ENCODE data around the gene LGR4.
"Not testable (repeated sequence)": the region's sequence is repeated elsewhere in the genome, so short reads cannot be mapped to it uniquely, and the experiment has no call there.

The LGR4 gene

GRCh38 chr11:27370374-27370773 is 102.2 kb downstream of the LGR4 start:
- no peak for DNase-seq

DNA sequence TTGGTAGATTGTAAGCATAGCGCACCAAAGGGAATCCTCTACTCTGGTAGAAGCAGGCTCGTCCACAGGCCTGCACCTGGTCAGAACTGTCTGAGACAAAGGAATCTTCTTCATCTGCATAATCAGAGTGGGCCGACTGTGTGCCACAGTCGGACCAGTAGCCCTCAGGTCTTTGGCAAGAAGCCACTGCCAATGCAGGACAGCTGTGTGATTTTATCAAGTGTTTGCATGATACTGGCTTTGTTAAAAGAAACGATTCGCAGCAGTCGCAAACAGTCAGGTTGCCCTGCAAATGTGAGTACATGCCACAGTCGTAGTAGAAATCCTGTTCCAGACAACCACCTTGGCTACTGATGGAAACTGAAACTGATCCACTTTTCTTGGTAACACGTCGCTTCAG is 104.7 kb downstream of the LGR4 start:
- DNase-seq: no peak

DNA sequence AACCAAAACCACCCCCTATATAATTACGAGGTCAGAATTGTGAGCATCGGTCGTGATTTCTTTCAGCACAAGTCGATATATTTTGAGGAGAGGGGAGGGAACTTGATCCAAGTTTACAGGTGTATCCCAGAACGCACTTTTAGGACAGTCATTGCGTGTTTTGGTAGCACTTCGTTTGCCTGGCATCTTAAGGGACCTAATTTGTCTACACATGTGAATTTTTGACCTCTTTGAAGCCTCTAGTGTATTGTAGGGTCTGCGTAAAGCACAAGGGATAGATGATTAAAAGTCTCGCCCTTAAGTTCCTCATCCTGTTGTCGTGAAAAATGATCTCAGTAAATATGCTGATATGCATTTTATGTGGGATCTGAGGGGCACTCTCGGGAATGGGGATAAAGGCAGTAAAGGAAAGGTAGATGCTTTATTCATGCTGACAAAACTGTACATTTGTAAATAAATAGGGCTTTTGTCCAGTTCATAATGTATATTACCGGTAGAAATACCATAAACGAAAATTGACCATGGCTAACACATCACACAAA is 108.9 kb downstream of the LGR4 start:
- DNase-seq: no peak

DNA sequence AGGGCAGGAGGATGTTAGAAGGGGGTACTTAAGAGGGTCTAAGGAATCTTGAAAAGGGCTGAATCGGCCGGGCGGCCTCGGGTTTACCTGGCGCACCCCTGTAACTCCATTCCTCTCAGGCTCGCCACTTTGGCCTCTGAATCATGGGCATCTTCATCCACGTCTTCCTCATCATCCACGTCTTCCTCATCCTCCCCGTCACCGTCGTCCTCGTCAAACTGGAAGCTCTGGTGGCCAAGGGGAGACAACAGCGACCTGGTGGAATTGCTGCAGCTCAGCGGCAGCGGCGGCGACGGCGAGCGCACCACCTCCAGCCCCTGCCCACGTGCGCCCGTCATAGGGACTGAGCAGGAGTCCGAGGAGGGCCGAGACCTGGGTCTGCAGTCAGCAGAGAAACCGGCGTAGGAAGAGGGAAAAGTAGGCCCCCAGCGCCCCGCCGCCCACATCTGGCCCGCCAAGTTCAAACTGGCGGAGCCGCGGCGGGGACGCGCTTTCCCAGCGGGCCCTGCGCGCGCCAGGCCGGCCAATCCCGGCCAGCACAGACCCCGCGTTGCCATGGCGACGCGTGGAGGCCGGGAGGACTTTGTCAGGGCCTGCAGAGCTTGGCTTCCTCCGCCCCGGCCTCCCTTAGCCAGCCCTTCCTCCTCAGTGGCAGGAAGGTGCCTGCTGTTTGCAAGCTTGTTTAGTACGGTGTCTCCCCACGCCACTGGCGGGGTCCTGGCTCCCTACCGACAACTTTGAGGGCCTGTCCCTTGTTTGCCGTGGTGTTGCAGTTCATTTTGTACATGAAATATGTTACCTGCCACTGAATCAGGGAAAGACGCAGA is 109.6 kb downstream of the LGR4 start, which contains the start of gene CCDC34:
Gene CCDC34, minus strand, starts transcription at position 467 of the 827 bp plus-strand sequence. Its CDS starts 21 bp downstream, at position 446.
- peak; percentile 63 to 83 (median 79) for DNase-seq

- DNase-seq: no peak
Observed at GRCh38 chr11:27361649-27362431, 110.8 kb downstream of the LGR4 start.

DNA sequence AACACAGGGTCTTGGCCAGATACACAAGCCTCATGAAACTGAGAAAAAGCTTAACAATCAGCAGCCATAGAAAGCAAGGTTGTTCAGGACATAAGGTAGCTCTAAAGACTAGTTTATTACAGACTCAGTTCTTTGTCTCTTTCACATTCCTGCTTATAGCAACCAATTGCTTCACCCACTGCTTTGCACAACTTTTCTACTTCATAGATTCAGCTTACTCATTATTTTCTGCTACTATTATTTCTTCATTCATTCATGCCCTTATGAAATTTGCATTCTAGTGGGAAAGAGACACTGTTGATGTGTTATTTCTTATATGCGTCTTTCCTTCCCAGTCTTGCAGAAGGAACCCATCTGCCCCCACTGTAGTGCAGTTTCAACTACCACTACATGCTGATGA is 114.3 kb downstream of the LGR4 start:
- DNase-seq: no peak

DNA sequence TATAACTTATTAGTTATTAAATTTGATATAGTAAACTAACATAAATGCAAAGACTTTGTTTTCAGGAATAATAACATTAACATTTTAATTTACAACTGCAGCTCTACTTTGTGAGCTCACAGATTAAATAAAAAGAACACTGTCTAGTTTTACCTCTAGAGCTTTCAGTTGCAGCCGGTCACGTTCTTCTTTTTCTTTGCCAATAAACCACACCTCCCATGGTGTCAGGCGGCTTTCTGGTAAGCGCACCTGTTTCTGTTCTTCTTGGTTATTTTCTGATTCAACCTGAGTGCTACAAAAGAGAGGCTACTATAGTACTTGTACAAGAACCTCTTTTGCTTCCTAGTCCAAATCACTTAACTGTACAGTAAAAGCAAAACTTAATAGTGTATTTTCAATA is 115.3 kb downstream of the LGR4 start:
- DNase-seq: no peak

GRCh38 chr11:27356624-27357222 is 115.9 kb downstream of the LGR4 start:
- DNase-seq: no peak

DNA sequence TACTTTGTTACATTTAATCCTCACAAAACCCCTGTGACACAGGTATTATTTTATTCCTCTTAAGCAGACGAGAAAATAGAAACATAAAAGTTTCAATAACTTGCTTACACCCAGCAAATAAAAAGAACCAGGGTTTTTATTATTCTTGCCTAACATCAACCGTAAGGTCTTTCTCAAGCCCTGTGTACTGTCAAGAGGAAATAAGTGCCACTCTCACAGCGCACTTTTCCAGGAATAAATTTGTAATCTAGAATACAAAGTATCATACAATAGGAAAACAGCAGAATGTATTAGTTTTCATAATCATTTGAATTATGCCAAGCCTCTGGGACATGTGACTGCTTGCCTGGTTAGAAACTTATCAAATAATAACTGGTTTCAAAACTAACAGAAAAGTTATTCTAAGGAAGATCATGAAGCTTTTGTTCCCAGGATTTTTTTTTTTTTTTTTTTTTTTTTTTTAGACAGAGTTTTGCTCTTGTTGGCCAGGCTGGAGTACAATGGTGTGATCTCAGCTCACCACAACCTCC is 117.0 kb downstream of the LGR4 start:
- DNase-seq: no peak

DNA sequence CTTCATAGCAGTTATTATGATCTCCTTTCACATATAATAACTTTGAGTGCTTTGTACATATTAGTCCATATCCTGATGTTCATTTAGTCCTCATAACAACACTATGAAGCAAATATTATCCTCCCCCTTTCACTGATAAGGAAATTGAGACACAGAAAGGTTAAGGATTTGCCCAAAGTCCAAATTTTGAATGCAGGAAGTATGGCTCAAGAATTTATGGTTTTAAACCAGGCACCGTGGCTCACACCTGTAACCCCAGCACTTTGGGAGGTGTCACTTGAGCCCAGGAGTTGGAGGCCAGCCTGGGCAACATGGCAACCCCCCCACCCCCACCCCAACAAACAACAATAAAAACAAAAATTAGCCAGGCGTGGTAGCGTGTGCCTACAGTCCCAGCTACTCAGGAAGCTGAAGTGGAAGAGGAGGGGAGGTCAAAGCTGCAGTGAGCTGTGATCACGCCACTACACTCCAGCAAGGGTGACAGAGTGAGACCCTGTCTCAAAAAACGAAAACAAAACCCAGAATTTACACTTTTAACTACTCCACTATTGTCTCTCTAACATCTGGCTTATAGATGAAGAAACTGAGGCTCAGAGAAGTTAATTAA is 118.1 kb downstream of the LGR4 start:
- DNase-seq: no peak

GRCh38 chr11:27353593-27354358 is 118.8 kb downstream of the LGR4 start:
- no peak for DNase-seq

DNA sequence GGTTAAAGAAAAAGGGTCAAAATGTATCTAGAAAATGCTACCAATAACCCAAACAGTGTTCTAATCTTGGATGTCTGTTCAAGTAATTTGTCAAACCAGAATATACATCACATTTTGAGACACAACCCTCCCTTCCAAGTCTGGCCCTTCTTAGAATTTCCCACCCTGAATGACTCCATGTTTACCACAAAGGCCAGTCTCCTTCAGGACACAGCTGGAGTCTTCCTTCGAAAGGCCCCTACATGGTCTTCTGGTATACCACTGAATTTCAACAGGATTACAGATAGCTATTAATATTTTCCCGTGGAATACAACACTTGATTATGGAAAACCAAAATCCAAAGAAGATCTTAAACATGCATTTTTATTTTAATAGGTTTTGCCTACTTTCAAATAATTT is 119.8 kb downstream of the LGR4 start:
- DNase-seq: no peak

DNA sequence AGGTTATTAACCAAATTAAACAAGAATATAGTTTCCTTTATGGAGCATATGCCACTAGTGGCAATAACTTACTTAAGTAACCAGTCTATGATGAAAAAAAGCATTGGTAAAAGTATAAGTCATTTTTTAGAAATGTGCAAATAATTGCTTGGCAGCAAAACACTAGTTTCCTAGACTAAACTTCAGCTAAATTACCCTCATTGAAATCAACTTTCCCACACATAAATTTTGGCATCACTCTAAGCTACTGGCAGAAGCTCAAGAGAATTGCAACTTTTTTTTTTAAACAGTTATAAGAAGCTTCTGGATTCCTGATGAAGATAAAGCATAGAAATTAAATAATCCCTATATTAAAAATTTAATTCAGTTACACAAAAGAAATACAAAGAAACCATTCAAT is 122.1 kb downstream of the LGR4 start:
- DNase-seq: no peak

DNA sequence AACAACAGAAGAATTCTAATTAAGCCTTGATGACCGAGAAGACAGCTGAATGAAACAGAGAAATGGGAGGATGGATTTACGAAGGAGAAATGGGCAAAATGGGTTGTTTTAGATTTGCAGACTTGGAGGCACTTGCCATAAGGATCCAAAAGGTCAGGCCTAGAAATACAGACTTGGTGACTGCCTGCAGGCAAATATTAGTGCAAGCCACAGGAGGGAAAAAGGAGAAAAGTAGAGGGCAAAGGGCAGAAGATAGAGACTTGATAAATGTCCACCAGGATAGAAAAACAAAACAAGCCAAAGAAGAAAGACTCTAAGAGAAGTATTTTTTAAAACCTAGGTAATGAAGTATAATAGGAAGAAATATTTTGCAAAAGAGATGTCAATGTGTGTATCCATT is 122.7 kb downstream of the LGR4 start:
- DNase-seq: no peak

DNA sequence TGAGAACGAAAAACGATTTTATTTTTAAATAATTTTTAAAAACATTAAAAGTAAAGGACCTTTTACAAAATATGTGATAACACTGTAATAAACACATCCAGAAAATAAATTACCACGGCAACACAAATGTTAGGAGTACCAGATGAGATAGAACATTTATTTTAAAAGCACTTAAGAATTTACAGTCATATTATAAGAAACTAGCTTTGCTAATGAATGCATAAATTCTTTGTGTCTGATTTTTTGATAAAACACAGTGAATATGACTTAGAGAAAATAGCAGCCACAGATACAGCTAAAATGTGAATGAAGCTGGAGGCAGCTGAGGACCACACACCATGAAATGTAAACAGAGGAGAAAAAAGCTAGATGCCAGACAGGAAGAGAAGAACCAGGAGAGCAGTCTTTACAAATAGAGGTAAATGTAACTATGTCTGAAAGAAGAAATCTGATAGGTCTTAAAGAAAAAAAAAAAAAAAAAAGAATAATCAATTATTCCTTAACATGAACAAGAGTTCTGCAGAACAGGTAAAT is 124.2 kb downstream of the LGR4 start:
- DNase-seq: no peak

- DNase-seq: no peak
Observed at GRCh38 chr11:27347359-27348339, 124.9 kb downstream of the LGR4 start.

DNA sequence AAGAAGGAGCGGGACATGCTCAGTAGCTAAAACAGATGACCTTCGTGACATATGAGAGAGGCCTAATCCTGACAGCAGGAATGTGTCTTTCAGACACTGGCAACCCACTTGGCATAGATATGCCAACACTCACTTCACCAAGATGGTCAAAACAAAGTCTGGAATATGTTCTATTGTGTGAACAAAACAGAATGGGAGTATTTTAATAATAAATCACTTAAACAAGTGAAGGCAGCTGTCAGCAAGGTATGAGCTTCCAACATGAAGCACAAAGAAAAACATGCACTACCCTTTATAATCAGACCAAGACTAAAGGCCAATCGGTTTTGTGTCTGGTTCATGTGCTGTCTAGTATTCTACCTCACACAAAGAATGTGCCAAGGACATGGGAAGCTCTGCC is 132.6 kb downstream of the LGR4 start:
- no peak for DNase-seq

DNA sequence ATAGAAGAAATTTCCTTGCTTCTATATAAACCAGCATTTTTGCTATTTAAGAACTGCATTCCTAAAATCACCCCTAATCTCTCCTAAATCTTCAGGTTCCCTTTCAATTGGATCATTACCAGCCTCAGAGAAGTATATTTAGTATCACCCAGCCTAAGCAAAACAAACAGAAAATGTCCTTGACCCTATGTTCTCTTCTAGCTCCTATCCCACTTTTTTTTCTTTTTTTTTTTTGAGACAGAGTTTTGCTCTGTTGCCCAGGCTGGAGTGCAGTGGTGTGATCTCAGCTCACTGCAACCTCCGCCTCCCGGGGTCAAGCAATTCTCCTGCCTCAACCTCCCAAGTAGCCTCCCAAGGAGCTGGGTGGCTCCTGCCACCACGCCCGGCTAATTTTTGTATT is 137.8 kb downstream of the LGR4 start:
- not testable (repeated sequence) for DNase-seq

- DNase-seq: no peak
Observed at GRCh38 chr11:27331981-27332380, 140.6 kb downstream of the LGR4 start.

- DNase-seq: no peak
Observed at GRCh38 chr11:27330633-27331270, 141.8 kb downstream of the LGR4 start.

Measured in activated CD4-positive, CD25-positive, alpha-beta regulatory T cell (primary cell).